Skeletal muscle tissue (tissue), 4 donors: Measurements from ENCODE around the gene GINS2. TPM values are rescaled to one million over a fixed set of nuclear protein-coding genes. Genes with fewer than 3 reads are reported as not detected.

Source experiments
- H3K27ac ChIP-seq: one replicate; pipeline ENCODE4 v1.7.0; 2013; ENCODE audit warnings: mild to moderate bottlenecking, low read depth, low read length, inconsistent platforms
- H3K27me3 ChIP-seq, 3 donors: one replicate each; pipeline ENCODE4 v1.7.0; 2013; ENCODE audit warnings: low read length in 3 of 3; ENCODE audit not compliant: control insufficient read depth in 3 of 3, insufficient read depth in 3 of 3
- H3K36me3 ChIP-seq, 3 donors: one replicate each; pipeline ENCODE4 v1.7.0; 2013; ENCODE audit warnings: low read length in 3 of 3; ENCODE audit not compliant: control insufficient read depth in 3 of 3, insufficient read depth in 3 of 3
- H3K4me1 ChIP-seq, 3 donors: one replicate each; pipeline ENCODE4 v1.7.0; 2013; ENCODE audit warnings: low read length in 3 of 3, mild to moderate bottlenecking in 3 of 3; ENCODE audit not compliant: control insufficient read depth in 3 of 3, insufficient read depth in 3 of 3
- H3K4me3 ChIP-seq, 3 donors: one replicate each; pipeline ENCODE4 v1.7.0; 2013; ENCODE audit warnings: low read length in 3 of 3
- H3K9ac ChIP-seq, 3 donors: one replicate each; pipeline ENCODE4 v1.7.0; 2013; ENCODE audit warnings: low read length in 3 of 3, mild to moderate bottlenecking in 3 of 3, moderate library complexity in 2 of 3, low read depth in 1 of 3
- H3K9me3 ChIP-seq, 3 donors: one replicate each; pipeline ENCODE4 v1.7.0; 2013; ENCODE audit warnings: low read length in 3 of 3; ENCODE audit not compliant: control insufficient read depth in 3 of 3
- total RNA-seq: library from RNA; depleted of rRNA; stranded (reverse); fragments of >200 nt; gene quantifications from one replicate; pipeline ENCODE4 v1.2.3, GENCODE V29; 2014
- donor health status: Osteomylitis.

The GINS2 gene
- total RNA-seq, 1 donor from 2014 or later: 4.7 TPM

GRCh38 chr16:85681255-85681654, 7.5 kb downstream of the GINS2 start:
- peaks cover 0 to 3% (median 0%) of the 10 kb centered on the region in 3 donors for H3K36me3 ChIP-seq
- H3K4me3 ChIP-seq: no peak overlapping the region
- H3K27me3 ChIP-seq: no peaks in the 10 kb centered on the region

GRCh38 chr16:85680352-85680944, 8.3 kb downstream of the GINS2 start:
- Histone ChIP-seq H3K4me1 (peaks cover 5 to 20% (median 12%) of the 10 kb centered on the region in 3 donors), H3K9me3 (no peaks in the 10 kb centered on the region), H3K9ac (no peak overlapping the region), H3K27ac (no peak overlapping the region), H3K27me3 (no peaks in the 10 kb centered on the region), H3K4me3 (no peak overlapping the region), H3K36me3 (peaks cover 0 to 3% (median 0%) of the 10 kb centered on the region in 3 donors)

More at GRCh38 chr16:85681255-85681654, 7.5 kb downstream of the GINS2 start:
- Histone ChIP-seq H3K27ac (no peak overlapping the region), H3K4me1 (peaks cover 5 to 20% (median 12%) of the 10 kb centered on the region in 3 donors), H3K9ac (no peak overlapping the region), H3K9me3 (no peaks in the 10 kb centered on the region)

- H3K9me3 ChIP-seq: no peaks in the 10 kb centered on the region
- H3K27me3 ChIP-seq: no peaks in the 10 kb centered on the region
- H3K36me3 ChIP-seq: peaks cover under 1 to 7% (median 2%) of the 10 kb centered on the region in 3 donors
- H3K27ac ChIP-seq: no peak overlapping the region
- peaks cover 5 to 20% (median 12%) of the 10 kb centered on the region in 3 donors for H3K4me1 ChIP-seq
- H3K4me3 ChIP-seq: no peak overlapping the region
- H3K9ac ChIP-seq: no peak overlapping the region
These were observed 8.9 kb downstream of the GINS2 start for GRCh38 chr16:85679870-85680269.

DNA sequence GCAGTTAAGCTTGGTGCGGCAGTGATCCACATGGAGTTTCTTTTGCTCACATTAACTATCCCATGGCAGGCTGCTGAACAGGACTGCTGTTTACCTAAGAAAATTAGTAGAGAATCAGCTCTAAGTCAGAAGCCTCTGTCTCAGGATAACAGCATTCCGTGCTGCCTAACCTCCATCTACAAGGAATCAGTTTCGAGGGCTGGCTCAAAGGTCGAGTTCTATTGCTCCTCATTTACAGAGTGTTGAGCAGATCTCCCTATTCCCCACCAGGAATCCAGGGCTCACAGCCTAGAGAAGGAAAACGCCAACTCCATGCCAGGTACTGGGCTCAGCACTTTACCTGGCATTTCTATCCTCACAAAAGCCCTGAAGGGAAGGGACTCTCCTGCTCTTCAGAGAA, 9.9 kb downstream of the GINS2 start:
- no peaks in the 10 kb centered on the region for H3K9me3 ChIP-seq
- H3K9ac ChIP-seq: no peak overlapping the region
- peaks cover 9 to 26% (median 12%) of the 10 kb centered on the region in 3 donors for H3K4me1 ChIP-seq
- peaks cover 7 to 17% (median 8%) of the 10 kb centered on the region in 3 donors for H3K36me3 ChIP-seq
- no peaks in the 10 kb centered on the region for H3K27me3 ChIP-seq
- H3K4me3 ChIP-seq: no peak overlapping the region
- H3K27ac ChIP-seq: no peak overlapping the region

GRCh38 chr16:85678016-85678415, 10.7 kb downstream of the GINS2 start:
- Histone ChIP-seq H3K27ac (no peak overlapping the region), H3K36me3 (peaks cover 8 to 20% (median 10%) of the 10 kb centered on the region in 3 donors), H3K9me3 (no peaks in the 10 kb centered on the region), H3K4me3 (no peak overlapping the region), H3K4me1 (peaks cover 9 to 25% (median 10%) of the 10 kb centered on the region in 3 donors), H3K9ac (no peak overlapping the region), H3K27me3 (no peaks in the 10 kb centered on the region)

DNA sequence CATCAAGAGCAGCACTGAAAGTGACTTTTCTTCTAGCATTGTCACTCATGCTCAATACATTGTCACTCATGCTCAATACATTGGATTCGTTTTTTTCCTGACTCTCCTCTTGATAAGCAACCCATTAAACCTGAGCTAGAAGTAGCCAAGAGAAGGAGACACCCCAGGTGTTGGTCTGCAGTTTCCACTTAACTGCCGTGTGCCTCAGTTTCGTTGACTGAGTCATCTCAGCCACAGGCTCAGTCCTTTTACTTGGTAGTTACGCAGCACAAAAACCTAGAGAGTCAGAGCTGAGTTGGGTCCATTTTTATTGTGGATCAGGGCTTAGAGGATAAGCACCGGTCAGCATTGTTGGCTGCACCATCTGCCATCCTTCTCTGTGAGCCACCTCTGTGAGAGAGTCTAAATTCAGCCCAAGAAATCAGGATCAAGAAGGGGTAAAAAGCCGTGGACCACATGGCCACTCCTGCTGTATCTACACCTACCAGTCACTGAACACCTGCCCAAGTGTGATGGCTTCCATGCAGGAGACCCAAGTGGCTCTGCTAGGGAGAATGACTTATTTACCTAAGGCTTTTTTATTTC, 11.3 kb downstream of the GINS2 start:
- Histone ChIP-seq H3K36me3 (peaks cover 13 to 25% (median 14%) of the 10 kb centered on the region in 3 donors), H3K9me3 (no peaks in the 10 kb centered on the region), H3K27ac (no peak overlapping the region), H3K4me3 (no peak overlapping the region), H3K9ac (no peak overlapping the region), H3K27me3 (no peaks in the 10 kb centered on the region), H3K4me1 (peaks cover 3 to 20% (median 5%) of the 10 kb centered on the region in 3 donors)

DNA sequence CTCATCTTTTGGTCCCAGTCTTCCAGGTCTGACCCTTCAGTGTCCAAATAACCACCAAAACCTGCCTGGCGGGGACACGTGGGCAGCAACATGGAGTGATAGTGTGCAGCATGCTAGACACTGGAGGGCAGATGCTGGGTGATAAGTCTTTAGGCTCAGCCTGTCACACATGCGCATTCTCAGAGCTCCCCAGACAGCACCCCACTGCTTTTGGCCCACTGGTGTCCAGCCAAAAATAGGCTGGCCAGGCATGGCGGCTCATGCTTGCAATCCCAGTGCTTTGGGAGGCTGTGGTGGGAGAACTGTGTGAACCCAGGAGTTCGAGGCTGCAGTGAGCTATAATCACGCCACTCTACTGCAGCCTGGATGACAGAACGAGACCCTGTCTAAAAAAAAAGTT, 12.3 kb downstream of the GINS2 start:
- Histone ChIP-seq H3K4me3 (no peak overlapping the region), H3K4me1 (peaks cover 0 to 15% (median 5%) of the 10 kb centered on the region in 3 donors), H3K36me3 (peaks cover 22 to 31% (median 24%) of the 10 kb centered on the region in 3 donors), H3K27ac (no peak overlapping the region), H3K9ac (no peak overlapping the region), H3K27me3 (no peaks in the 10 kb centered on the region), H3K9me3 (no peaks in the 10 kb centered on the region)

GRCh38 chr16:85675251-85675874, 13.4 kb downstream of the GINS2 start:
- peaks cover 25 to 34% (median 29%) of the 10 kb centered on the region in 3 donors for H3K36me3 ChIP-seq
- no peak overlapping the region for H3K4me3 ChIP-seq
- no peak overlapping the region for H3K27ac ChIP-seq
- H3K4me1 ChIP-seq: peaks cover 0 to 15% (median 5%) of the 10 kb centered on the region in 3 donors
- no peaks in the 10 kb centered on the region for H3K27me3 ChIP-seq
- H3K9me3 ChIP-seq: no peaks in the 10 kb centered on the region
- H3K9ac ChIP-seq: no peak overlapping the region

GRCh38 chr16:85674828-85675227, 13.9 kb downstream of the GINS2 start:
- Histone ChIP-seq H3K9ac (no peak overlapping the region), H3K9me3 (no peaks in the 10 kb centered on the region), H3K4me1 (peaks cover 0 to 19% (median 6%) of the 10 kb centered on the region in 3 donors), H3K27ac (no peak overlapping the region), H3K36me3 (peaks cover 29 to 37% (median 32%) of the 10 kb centered on the region in 3 donors), H3K4me3 (no peak overlapping the region), H3K27me3 (no peaks in the 10 kb centered on the region)

DNA sequence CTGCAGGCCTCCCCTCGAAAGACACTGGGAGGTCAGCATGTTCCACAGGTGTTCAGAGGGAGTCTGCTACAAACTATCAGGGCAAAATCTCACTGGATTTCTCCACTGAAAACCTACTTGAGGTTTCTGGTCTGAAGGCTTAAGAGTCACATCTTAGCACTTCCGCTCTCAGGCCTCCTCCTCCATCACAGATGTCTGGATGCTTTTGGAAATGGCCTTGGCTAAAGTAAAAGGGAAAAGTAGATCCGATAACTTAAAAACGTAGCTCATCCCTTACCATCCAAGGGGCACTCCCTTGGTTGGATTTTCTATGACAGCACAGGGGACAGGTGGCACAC, 14.4 kb downstream of the GINS2 start:
- Histone ChIP-seq H3K4me3 (no peak overlapping the region), H3K27ac (no peak overlapping the region), H3K4me1 (peaks cover 2 to 23% (median 9%) of the 10 kb centered on the region in 3 donors), H3K27me3 (no peaks in the 10 kb centered on the region), H3K9ac (no peak overlapping the region), H3K9me3 (no peaks in the 10 kb centered on the region), H3K36me3 (peaks cover 29 to 37% (median 32%) of the 10 kb centered on the region in 3 donors)
